GM12892 (cell line): Measurements from ENCODE around the gene THEM4.

Experiments
- POLR2A ChIP-seq: IDR thresholded peaks from 2 replicates; pipeline ENCODE4 v1.6.1; 2011; ENCODE audit warnings: low read depth, low read length, control low read depth
- POLR2AphosphoS5 ChIP-seq: IDR thresholded peaks from 2 replicates; pipeline ENCODE4 v1.6.1; 2011; ENCODE audit warnings: low read depth, low read length, control low read depth
- TAF1 ChIP-seq: IDR thresholded peaks from 2 replicates; pipeline ENCODE4 v1.6.1; 2011; ENCODE audit warnings: low read depth, mild to moderate bottlenecking, control low read depth, low read length, borderline replicate concordance

GRCh38 chr1:151852733-151853132 lies 56.6 kb downstream of the THEM4 start:
- TF ChIP-seq POLR2A (no peak), POLR2AphosphoS5 (no peak), TAF1 (no peak)
